ENCODE results near the gene TMEM9B. TPM values are rescaled to one million over a fixed set of nuclear protein-coding genes. Genes with fewer than 3 reads are reported as not detected.

The TMEM9B gene
- total and polyA plus RNA-seq, 9 of the 15 experiments (the other 6 are each of a cell fraction or from before 2014, with no cell fraction given): 7.7 to 20.0 (median 14.0) TPM

DNA sequence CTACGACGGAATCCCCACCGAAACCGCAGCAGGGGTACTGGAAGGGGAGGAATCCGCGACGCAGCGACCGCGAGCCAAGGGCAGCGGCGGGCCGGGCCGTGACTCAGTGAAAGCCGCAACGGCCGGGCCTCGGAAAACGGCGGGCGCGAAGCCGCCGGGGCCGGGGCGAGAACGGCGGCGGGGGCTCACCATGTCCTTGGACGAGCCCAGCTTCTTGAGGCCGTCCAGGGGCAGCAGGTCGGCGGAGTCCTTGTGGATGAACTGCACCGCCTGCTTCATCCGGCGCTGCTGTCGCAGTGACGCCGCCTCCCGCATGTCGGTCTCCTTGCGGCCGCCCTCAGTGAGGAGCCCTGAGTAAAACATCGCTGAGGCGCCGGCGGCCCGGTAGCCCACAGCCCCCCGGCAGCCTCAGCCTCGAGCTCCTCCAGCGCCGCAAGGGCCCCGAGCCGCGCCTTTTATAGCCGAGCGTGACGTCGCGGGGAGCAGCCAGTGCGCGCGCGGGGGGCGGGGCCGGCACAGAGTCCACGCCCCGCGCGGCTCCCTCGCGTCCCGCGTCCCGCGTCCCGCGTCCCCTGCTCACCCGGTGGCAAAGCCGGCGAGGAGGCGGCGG, 39.4 kb upstream of the TMEM9B start, which contains the start of gene NRIP3 (continued):
- TF ChIP-seq, protein P1, sequence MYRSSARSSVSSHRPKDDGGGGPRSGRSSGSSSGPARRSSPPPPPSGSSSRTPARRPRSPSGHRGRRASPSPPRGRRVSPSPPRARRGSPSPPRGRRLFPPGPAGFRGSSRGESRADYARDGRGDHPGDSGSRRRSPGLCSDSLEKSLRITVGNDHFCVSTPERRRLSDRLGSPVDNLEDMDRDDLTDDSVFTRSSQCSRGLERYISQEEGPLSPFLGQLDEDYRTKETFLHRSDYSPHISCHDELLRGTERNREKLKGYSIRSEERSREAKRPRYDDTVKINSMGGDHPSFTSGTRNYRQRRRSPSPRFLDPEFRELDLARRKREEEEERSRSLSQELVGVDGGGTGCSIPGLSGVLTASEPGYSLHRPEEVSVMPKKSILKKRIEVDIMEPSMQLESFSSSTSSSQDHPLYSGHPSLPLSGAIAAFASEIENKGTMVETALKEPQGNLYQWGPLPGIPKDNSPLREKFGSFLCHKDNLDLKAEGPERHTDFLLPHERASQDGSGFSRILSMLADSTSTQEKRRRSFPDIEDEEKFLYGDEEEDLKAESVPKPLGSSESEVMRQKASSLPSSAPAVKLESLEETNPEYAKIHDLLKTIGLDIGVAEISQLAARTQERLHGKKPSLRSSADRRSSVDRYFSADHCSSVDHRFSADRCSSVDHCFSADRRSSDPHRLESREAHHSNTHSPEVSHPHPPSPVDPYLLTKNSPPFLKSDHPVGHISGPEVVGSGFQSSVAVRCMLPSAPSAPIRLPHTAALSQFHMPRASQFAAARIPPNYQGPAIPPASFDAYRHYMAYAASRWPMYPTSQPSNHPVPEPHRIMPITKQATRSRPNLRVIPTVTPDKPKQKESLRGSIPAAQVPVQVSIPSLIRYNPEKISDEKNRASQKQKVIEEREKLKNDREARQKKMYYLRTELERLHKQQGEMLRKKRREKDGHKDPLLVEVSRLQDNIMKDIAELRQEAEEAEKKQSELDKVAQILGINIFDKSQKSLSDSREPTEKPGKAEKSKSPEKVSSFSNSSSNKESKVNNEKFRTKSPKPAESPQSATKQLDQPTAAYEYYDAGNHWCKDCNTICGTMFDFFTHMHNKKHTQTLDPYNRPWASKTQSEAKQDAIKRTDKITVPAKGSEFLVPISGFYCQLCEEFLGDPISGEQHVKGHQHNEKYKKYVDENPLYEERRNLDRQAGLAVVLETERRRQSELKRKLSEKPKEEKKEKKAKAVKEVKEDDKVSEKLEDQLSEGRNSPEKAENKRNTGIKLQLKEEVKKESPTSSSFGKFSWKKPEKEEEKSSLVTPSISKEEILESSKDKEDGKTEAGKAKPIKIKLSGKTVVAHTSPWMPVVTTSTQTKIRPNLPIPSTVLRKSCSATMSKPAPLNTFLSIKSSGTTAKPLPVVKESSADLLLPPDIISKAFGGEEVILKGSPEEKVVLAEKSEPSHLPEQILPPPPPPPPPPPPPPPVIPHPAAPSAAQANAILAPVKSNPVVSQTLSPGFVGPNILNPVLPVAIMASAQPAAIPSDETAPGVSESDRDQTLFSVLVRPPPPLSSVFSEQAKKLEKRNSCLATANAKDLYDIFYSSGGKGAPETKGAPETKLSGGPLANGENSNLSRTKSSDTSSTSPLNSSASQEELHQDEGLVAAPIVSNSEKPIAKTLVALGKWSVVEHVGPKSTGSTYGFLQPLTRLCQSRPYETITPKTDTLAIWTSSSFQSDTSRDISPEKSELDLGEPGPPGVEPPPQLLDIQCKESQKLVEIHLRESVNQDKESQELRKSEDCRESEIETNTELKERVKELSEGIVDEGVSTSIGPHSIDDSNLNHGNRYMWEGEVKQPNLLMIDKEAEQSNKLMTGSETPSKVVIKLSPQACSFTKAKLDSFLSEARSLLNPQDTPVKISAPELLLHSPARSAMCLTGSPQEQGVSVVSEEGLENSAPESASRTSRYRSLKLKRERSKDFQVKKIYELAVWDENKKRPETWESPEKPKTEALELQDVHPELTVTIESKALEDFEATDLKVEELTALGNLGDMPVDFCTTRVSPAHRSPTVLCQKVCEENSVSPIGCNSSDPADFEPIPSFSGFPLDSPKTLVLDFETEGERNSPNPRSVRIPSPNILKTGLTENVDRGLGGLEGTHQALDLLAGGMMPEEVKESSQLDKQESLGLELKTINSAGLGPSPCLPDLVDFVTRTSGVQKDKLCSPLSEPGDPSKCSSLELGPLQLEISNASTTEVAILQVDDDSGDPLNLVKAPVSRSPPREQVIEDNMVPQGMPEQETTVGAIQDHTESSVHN (IDR thresholded peaks at IDR 0.05; ENCODE audit: borderline replicate concordance in 1 of 2, low read depth in 1 of 2): no peak
- TF ChIP-seq ZFPM2 (CRISPR knock-in tag; IDR thresholded peaks at IDR 0.05) (no peak), ZNF311 (CRISPR knock-in tag; IDR thresholded peaks at IDR 0.05) (no peak), FOXP4 (CRISPR knock-in tag; IDR thresholded peaks at IDR 0.05; ENCODE audit: borderline replicate concordance) (no peak), KHSRP (IDR thresholded peaks at IDR 0.05) (no peak), YY1 (IDR thresholded peaks at IDR 0.05; ENCODE audit: borderline replicate concordance in 1 of 3, control insufficient read depth in 1 of 3, extremely low read depth in 1 of 3, insufficient read depth in 3 of 3, insufficient read length in 1 of 3, insufficient replicate concordance in 2 of 3, low read depth in 1 of 3, low read length in 2 of 3) (peak in 1 of 3 experiments; percentile 12), ZFP1 (CRISPR knock-in tag; IDR thresholded peaks at IDR 0.05) (peak; percentile 7; the same call in 1 of the 2 replicates), ZNF408 (CRISPR knock-in tag; IDR thresholded peaks at IDR 0.05; ENCODE audit: low read depth) (no peak), NR0B1 (IDR thresholded peaks at IDR 0.05; ENCODE audit: partially characterized antibody) (no peak), POLR2B (IDR thresholded peaks at IDR 0.05; ENCODE audit: low read depth, partially characterized antibody) (peak; percentile 63), HDAC8 (tag; IDR thresholded peaks at IDR 0.05) (no peak), TEAD1 (CRISPR knock-in tag; IDR thresholded peaks at IDR 0.05) (peak; percentile 13 to 64; a peak in 1 of 4 replicates)
- TF ChIP-seq, protein P2, sequence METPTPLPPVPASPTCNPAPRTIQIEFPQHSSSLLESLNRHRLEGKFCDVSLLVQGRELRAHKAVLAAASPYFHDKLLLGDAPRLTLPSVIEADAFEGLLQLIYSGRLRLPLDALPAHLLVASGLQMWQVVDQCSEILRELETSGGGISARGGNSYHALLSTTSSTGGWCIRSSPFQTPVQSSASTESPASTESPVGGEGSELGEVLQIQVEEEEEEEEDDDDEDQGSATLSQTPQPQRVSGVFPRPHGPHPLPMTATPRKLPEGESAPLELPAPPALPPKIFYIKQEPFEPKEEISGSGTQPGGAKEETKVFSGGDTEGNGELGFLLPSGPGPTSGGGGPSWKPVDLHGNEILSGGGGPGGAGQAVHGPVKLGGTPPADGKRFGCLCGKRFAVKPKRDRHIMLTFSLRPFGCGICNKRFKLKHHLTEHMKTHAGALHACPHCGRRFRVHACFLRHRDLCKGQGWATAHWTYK (CRISPR knock-in tag; IDR thresholded peaks at IDR 0.05): peak; percentile 79; the same call in 1 of the 2 replicates

All from K562 (cell line).